ENCODE measurements around the gene PRR30. TPM values are rescaled to one million over a fixed set of nuclear protein-coding genes. Genes with fewer than 3 reads are reported as not detected.

PRR30 gene
- total and polyA plus RNA-seq, 2 donors (not counting 3 experiments of a cell fraction or from before 2014, with no cell fraction given) = not detected

- ChIA-PET CTCF (interaction anchor here (0.8 to 2.1 kb wide), 6 partner anchors 13 to 128 kb away, joined by 3 to 9 read pairs (median 3); partner anchors contain the start of gene PREB), POLR2A (no interaction called here)
- Histone ChIP-seq H3K9me3 (replicated peaks; ENCODE audit: control insufficient read depth, insufficient read depth, low read length) (no peaks in the 10 kb centered on the region), H3K4me3 (replicated peaks in 1 of 3; ENCODE audit: insufficient read depth in 1 of 3, low read depth in 1 of 3, low read length in 3 of 3) (no peak overlapping the region), H2AFZ (ENCODE audit: low read depth, low read length) (no peak overlapping the region), H3K27me3 (ENCODE audit: control insufficient read depth in 2 of 2, insufficient read depth in 2 of 2, low read length in 2 of 2) (peaks cover 0 to 1% of the 10 kb centered on the region in 2 experiments), H3K79me2 (ENCODE audit: control insufficient read depth, insufficient read depth, low read length) (no peaks in the 10 kb centered on the region), H4K20me1 (replicated peaks; ENCODE audit: control insufficient read depth, extremely low read depth, insufficient read depth, low read length) (no peaks in the 10 kb centered on the region), H3K36me3 (ENCODE audit: control insufficient read depth in 2 of 2, extremely low read depth in 1 of 2, insufficient read depth in 2 of 2, low read length in 2 of 2) (no peaks in the 10 kb centered on the region), H3K4me2 (ENCODE audit: insufficient read depth, low read length) (no peak overlapping the region), H3K9me1 (replicated peaks; ENCODE audit: control insufficient read depth, extremely low read depth, insufficient read depth, low read length) (no peaks in the 10 kb centered on the region), H3K27ac (ENCODE audit: insufficient read depth, low read depth, low read length) (no peak overlapping the region), H3K4me1 (ENCODE audit: control insufficient read depth, extremely low read depth, insufficient read depth, low read length) (no peaks in the 10 kb centered on the region), H3K9ac (replicated peaks; ENCODE audit: extremely low read depth, insufficient read depth, low read length) (no peak overlapping the region)
- TF ChIP-seq FOS (IDR thresholded peaks at IDR 0.05; ENCODE audit: borderline replicate concordance, insufficient read depth, low read length) = no peak
- no peak for TF ChIP-seq JUN (IDR thresholded peaks at IDR 0.05; ENCODE audit: borderline replicate concordance, insufficient read depth, insufficient read length, low read depth)
- no peak for TF ChIP-seq EZH2 (IDR thresholded peaks at IDR 0.05; ENCODE audit: borderline replicate concordance, low read depth, low read length, severe bottlenecking)
- no peak for TF ChIP-seq MAX (IDR thresholded peaks at IDR 0.05; ENCODE audit: insufficient read depth, insufficient read length)
- no peak for TF ChIP-seq MYC (IDR thresholded peaks at IDR 0.05; ENCODE audit: low read depth, low read length)
- TF ChIP-seq POLR2AphosphoS5 (IDR thresholded peaks at IDR 0.05; ENCODE audit: insufficient read depth, low read depth, low read length) = no peak
- TF ChIP-seq GATA2 (IDR thresholded peaks at IDR 0.05; ENCODE audit: insufficient read depth, insufficient read length, low read depth, low read length) = no peak
- TF ChIP-seq, protein P1, sequence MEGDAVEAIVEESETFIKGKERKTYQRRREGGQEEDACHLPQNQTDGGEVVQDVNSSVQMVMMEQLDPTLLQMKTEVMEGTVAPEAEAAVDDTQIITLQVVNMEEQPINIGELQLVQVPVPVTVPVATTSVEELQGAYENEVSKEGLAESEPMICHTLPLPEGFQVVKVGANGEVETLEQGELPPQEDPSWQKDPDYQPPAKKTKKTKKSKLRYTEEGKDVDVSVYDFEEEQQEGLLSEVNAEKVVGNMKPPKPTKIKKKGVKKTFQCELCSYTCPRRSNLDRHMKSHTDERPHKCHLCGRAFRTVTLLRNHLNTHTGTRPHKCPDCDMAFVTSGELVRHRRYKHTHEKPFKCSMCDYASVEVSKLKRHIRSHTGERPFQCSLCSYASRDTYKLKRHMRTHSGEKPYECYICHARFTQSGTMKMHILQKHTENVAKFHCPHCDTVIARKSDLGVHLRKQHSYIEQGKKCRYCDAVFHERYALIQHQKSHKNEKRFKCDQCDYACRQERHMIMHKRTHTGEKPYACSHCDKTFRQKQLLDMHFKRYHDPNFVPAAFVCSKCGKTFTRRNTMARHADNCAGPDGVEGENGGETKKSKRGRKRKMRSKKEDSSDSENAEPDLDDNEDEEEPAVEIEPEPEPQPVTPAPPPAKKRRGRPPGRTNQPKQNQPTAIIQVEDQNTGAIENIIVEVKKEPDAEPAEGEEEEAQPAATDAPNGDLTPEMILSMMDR (IDR thresholded peaks at IDR 0.05; ENCODE audit: extremely low read depth in 1 of 2, insufficient read depth in 1 of 2, low read depth in 1 of 2, low read length in 2 of 2) = no peak
- TF ChIP-seq POLR2A (IDR thresholded peaks at IDR 0.05; ENCODE audit: low read depth, low read length) = no peak
- intact Hi-C loops (cut with micrococcal nuclease) = loop anchor here (10.0 kb wide), 1 partner anchor 167 kb away; no protein-coding TSS in a partner anchor
- FAIRE-seq (no peak), DNase-seq (ENCODE audit: low read depth, low spot score) (no peak)
- no TSS peak for BruUV-seq (replicated peaks)
- dilution Hi-C loops (cut with MboI; ENCODE audit: extremely low pct_ligation_motif_present, low sequenced_read_pairs) = no loop called here
Measured at GRCh38 chr2:27152102-27152795, 13.0 kb upstream of the PRR30 start.

Measured in endothelial cell of umbilical vein (primary cell).